EH (cell line): Measurements from ENCODE around the gene DNPEP.
A peak's percentile ranks its signal among the peaks of the same experiment; 100 is the strongest.
"Not testable (repeated sequence)": the region's sequence is repeated elsewhere in the genome, so short reads cannot be mapped to it uniquely, and the experiment has no call there.

Source experiments
- DNase-seq: peaks from one replicate; pipeline ENCODE4 v3.0.0-alpha.2; 2015; ENCODE audit warnings: low read depth

Gene DNPEP

GRCh38 chr2:219419331-219420197, 31.9 kb upstream of the DNPEP start:
- DNase-seq = no peak

DNA sequence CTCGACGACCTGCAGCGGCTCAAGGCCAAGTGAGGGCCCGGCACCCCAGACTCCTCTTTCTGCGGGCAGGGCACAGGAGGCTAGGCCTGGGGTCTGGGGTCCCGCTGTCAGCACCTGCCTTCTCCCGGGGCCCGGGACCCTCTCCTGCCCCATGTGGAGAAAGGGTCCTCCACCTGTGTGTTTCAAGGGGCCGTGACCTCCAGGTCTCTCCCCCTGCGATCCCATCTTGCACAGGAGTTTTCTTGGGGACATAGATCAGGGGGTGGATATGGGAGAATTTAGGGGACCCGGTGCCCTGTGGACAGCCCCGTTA, 31.3 kb upstream of the DNPEP start:
- DNase-seq = no peak

DNA sequence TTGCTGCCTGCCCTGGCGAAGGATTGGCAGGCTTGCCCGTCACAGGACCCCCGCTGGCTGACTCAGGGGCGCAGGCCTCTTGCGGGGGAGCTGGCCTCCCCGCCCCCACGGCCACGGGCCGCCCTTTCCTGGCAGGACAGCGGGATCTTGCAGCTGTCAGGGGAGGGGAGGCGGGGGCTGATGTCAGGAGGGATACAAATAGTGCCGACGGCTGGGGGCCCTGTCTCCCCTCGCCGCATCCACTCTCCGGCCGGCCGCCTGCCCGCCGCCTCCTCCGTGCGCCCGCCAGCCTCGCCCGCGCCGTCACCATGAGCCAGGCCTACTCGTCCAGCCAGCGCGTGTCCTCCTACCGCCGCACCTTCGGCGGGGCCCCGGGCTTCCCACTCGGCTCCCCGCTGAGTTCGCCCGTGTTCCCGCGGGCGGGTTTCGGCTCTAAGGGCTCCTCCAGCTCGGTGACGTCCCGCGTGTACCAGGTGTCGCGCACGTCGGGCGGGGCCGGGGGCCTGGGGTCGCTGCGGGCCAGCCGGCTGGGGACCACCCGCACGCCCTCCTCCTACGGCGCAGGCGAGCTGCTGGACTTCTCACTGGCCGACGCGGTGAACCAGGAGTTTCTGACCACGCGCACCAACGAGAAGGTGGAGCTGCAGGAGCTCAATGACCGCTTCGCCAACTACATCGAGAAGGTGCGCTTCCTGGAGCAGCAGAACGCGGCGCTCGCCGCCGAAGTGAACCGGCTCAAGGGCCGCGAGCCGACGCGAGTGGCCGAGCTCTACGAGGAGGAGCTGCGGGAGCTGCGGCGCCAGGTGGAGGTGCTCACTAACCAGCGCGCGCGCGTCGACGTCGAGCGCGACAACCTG, 30.7 kb upstream of the DNPEP start, which contains the start of gene DES:
Gene DES, plus strand, starts transcription at position 223 of the 857 bp plus-strand sequence. Its CDS starts 86 bp downstream, at position 309.
- DNase-seq = no peak

DNA sequence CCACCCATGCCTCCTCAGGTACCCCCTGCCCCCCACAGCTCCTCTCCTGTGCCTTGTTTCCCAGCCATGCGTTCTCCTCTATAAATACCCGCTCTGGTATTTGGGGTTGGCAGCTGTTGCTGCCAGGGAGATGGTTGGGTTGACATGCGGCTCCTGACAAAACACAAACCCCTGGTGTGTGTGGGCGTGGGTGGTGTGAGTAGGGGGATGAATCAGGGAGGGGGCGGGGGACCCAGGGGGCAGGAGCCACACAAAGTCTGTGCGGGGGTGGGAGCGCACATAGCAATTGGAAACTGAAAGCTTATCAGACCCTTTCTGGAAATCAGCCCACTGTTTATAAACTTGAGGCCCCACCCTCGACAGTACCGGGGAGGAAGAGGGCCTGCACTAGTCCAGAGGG, 29.7 kb upstream of the DNPEP start:
- no peak for DNase-seq

GRCh38 chr2:219416938-219417337, 29.2 kb upstream of the DNPEP start:
- no peak for DNase-seq

- DNase-seq = no peak
Measured at GRCh38 chr2:219416235-219416602, 28.5 kb upstream of the DNPEP start.

DNA sequence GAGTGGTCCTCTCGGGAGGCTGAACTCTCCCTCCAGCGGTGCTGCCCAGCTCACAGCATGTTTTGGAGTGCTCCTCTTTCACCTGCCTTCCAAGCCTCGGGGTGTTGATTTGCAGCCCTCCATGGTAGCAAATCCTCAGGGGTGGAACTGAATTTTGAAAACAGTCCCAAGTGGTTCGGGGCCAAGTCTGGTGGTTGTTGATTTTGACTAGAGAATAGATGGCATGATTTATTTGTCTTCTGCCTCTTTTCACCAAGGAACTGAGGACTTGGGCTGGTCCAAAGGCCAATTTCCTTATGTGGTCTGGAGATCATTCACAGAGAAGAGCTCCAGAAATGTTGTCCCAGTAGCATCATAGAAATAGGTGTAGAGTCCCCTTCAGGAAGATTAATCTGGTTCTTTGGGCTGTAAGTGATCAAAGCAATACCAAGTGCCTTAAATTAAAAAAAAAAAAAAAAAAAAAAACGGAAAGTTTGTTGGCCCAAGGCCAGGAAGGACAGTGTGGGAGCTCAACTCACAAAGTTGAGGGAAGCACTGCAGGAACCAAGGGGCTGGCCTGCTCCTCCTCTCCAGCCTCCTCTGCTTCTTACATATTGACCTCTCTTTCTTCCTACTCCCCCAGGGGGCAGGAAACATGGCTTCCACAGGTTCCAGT, 28.0 kb upstream of the DNPEP start:
- DNase-seq = no peak

DNA sequence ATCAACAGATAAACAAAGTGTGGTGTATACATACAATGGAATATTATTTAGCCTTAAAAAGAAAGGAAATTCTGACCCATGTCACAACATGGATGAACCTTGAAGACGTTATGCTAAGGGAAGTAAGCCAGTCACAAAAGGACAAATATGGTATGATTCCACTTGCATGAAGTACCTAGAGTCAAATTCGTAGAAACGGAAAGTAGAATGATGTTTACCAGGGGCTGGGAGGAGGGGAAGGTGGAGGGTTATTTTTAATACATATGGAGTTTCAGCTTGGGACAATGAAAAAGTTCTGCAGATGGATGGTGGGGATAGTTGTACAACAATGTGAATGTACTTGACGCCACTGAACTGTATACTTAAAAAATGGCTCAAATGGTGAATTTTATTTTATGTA, 27.1 kb upstream of the DNPEP start:
- no peak for DNase-seq

DNA sequence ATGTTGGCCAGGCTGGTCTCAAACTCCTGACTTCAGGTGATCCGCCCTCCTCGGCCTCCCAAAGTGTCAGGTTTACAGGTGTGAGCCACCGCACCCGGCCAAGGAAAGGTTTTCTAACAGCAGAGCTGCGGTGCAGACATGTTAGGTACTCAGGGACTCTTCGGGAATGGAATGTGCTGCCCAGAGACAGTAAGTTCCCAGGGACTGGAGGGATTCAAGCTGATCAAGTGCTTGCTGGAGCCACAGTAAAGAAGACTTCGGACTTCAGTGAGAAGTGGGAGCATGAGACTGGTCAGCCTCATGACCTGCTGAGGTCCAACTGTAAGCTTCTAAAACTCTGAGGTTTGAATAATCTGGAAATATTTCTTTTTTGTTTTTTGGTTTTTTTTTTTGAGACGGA, 22.7 kb upstream of the DNPEP start:
- no peak for DNase-seq

GRCh38 chr2:219409619-219410018, 21.9 kb upstream of the DNPEP start:
- no peak for DNase-seq

- DNase-seq = peak; percentile 50
Measured at GRCh38 chr2:219408631-219409030, 20.9 kb upstream of the DNPEP start.

GRCh38 chr2:219408204-219408603, 20.5 kb upstream of the DNPEP start:
- no peak for DNase-seq

- DNase-seq = not testable (repeated sequence)
Measured at GRCh38 chr2:219407343-219407742, 19.6 kb upstream of the DNPEP start.

DNA sequence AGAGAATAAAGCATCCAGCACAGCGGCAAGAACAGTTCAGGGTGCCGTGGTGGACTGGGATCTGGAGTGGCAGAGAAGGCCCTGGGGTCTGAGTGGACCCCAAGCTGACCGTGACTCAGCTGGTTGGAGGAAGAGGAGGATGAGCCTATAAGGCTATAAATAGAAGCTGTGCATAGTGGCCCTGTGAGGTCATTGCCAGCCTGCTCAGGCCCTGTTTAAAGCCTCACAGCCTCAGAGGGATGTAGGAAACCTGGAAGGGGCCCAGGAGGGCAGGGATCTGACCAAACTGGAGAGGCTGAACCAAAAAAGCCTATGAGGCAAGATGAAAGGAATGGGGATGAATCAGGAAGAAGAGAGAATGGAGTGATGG, 19.1 kb upstream of the DNPEP start:
- peak; percentile 100 for DNase-seq

DNA sequence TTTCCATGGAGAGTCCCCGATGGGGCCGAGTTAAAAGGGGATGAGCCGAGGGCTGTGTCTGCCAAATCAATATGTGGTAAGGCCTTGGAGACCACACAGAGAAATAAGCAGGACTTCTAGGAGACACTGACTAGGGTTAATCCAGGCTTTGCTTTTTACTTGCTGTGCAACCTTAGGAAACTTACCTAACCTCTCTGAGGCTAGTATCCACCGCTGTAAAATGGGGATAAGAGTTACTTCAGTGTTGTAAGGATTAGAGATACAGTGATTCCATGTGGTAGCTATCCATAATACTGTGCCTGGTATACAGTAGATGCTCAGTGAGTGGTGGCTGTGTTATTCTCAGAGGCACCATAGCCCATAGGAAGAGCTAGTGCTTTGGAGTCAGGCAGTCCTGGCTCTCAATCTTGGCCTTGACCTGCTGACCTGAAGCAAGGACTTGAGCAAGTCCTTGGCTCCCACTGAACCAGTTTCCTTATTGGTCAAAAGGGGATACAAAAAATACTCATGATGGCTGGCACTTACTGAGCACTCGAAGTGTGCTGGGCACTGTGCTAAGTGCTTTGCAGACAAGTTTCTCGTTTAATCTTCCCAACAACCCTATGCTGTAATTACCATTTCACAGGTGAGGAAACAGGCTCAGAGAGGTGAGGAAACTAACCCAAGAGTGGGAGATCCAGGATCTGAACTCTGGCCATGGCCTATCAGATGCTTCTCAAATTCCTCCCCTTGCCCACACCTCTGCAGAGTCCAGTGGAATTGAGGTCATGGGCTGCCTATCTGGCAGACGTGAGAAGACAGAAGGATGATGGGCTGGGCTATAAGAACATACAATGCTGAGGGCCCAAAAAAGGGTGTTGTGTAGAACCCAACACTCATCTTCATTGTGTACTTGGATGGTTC, 18.5 kb upstream of the DNPEP start:
- DNase-seq = peak; percentile 23

DNA sequence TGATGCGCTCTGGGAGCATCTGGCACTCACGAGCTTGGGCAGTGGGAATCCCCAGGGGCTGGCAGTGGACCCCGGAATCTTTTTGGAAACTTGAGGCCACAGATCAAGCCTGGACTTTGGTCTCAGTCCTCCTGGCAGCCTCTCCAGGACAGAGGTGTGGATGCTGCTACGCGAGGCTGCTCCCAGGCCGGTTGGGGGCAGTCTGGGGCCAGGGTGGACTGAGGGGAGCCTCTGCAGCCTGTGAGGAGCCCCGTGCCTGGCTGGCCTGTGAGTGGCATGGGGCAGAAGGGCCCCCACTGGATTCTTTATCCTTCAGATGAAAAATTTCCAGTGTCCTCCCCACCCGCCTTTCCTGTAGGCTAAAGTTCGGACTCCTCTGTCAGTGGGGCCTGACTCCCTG, 17.7 kb upstream of the DNPEP start:
- DNase-seq = no peak

- no peak for DNase-seq
Measured at GRCh38 chr2:219404954-219405353, 17.2 kb upstream of the DNPEP start.

DNA sequence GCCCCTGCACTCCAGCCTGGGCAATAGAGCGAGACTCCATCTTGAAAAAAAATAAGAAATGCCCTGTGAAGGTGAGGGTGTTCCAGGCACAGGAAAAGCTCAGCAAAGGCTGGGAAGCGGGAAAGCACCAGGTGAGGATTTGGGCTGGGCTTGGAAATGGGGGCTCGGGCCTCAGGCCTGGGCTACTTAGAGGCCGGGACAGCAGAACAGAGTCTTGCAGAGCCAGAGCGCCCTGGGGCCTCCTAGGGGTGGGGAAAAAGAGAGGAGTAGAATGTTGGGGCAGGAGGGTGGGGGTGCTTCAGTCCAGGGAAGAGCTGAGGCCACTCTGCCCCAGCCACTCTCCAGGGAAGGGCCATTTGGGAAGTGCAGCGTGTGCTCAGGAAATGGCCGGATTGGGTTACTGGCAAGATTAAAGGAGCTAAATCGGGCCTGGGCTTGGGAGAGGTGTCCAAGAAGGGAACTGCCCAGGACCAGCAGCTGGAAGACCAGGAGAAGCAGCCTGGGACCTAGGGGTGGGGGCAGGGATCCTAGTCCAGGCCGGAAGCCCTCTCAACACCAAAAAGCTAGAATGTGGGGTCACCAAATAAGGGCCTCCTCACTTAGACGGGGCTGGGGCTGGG, 16.7 kb upstream of the DNPEP start:
- no peak for DNase-seq

- DNase-seq = no peak
Measured at GRCh38 chr2:219403861-219404260, 16.1 kb upstream of the DNPEP start.

GRCh38 chr2:219402665-219403515, 15.2 kb upstream of the DNPEP start:
- peak; percentile 88 for DNase-seq
